Stimulated activated naive CD8-positive, alpha-beta T cell treated with anti-CD3 and anti-CD28 coated beads, Interleukin-15, amount 100 ng/mL, for 72 hours (primary cell): ENCODE results near the gene PPP2R1B.

ENCODE experiments used
- ATAC-seq: fragments of 150-1000 bp; cut with Tn5 transposase; 2 replicates; pipeline ENCODE4 v1.10.0; 2021; ENCODE audit warnings: mild to moderate bottlenecking, moderate library complexity
- DNase-seq, 2 donors: peaks; one replicate each; pipeline ENCODE4 v3.0.0; 2021 to 2022
- H3K27ac Mint-ChIP-seq, 2 donors: one replicate each; pipeline ENCODE4 v1.8.0; 2022; ENCODE audit warnings: mild to moderate bottlenecking in 2 of 2, mixed read lengths in 2 of 2, moderate library complexity in 2 of 2
- H3K27me3 Mint-ChIP-seq: one replicate; pipeline ENCODE4 v1.8.0; 2022; ENCODE audit warnings: mixed read lengths
- H3K4me1 Mint-ChIP-seq: one replicate; pipeline ENCODE4 v1.8.0; 2022; ENCODE audit warnings: mild to moderate bottlenecking, mixed read lengths
- H3K4me3 Mint-ChIP-seq, 2 donors: one replicate each; pipeline ENCODE4 v1.8.0; 2022; ENCODE audit warnings: mild to moderate bottlenecking in 2 of 2, mixed read lengths in 2 of 2, moderate library complexity in 1 of 2
- H3K9me3 Mint-ChIP-seq, 2 donors: one replicate each; pipeline ENCODE4 v1.8.0; 2022; ENCODE audit warnings: mixed read lengths in 2 of 2

The PPP2R1B gene

DNA sequence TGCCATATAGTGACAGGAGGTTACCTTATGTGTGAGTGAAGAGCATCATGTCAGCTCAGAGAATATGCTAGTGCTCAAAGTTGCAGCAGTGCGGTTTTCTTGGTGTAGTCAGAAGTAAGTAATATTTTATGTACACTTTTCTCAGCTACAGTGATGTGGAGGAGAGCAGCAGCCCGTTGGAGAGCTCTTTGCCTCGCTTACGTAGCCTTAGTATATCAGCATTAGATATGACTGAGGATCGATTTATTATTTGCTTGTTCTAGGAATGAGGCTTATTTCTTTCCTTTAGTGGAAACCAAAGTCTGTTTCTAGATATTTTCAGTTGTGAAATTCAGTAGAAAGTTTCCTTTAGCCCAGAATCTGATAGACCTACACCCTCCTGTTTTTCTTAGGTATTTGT lies 63.6 kb downstream of the PPP2R1B start:
- Mint-ChIP-seq H3K4me1 (no peaks in the 10 kb centered on the region), H3K9me3 (no peaks in the 10 kb centered on the region), H3K27ac (no peak overlapping the region), H3K27me3 (no peaks in the 10 kb centered on the region), H3K4me3 (no peak overlapping the region)
- no peak for DNase-seq
- ATAC-seq, result no peak

DNA sequence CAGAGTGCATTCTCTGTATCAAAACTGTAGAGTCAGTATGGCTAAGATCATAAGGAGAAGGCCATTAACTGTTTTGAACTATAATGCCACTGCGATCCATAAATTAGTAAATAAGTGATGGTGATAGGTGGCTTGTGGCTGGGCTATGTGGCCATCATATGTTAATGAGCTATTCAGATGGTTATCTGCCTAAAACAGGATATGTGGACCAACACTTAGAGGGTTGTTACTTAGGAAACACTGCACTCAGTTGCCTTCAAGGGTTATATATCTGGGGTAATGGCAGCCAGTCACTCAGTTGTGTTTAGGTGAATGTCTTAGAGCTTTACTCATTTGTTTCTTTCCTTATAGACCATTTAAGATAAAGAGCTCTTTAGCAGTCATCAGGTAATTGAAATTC lies 66.0 kb downstream of the PPP2R1B start:
- no peak overlapping the region for H3K27ac Mint-ChIP-seq
- H3K27me3 Mint-ChIP-seq, result no peaks in the 10 kb centered on the region
- DNase-seq (no peak), ATAC-seq (no peak)
- no peak overlapping the region for H3K4me3 Mint-ChIP-seq
- no peaks in the 10 kb centered on the region for H3K4me1 Mint-ChIP-seq
- no peaks in the 10 kb centered on the region for H3K9me3 Mint-ChIP-seq

DNA sequence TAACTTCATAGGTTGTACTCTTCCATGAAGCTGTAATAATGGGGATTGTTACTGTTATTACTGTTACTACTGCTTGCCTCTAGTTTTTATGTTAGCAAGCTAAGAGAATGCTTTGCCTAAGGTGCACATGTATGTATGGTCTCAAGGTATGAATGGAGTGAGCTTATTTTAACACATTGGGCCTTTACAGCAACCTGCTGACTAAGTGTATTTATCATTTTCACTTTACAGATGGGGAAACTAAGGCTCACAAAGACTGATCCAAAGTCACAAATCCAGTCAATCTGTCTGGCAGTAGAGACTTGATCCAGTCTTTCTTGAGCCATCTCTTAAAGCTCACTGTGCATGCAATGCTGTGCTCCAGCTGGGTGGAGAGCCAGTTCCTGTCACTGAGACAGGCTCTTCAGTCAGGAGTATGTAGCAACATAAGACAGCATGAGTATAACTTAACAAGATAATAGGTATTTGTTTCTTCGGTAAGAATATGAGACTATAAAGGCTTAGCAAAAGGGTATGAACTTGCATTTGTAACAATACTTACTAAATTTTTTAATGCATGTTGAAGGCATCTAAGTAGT lies 66.5 kb downstream of the PPP2R1B start:
- DNase-seq (no peak), ATAC-seq (no peak)
- Mint-ChIP-seq H3K9me3 (no peaks in the 10 kb centered on the region), H3K4me1 (no peaks in the 10 kb centered on the region), H3K27ac (no peak overlapping the region), H3K27me3 (no peaks in the 10 kb centered on the region), H3K4me3 (no peak overlapping the region)

DNA sequence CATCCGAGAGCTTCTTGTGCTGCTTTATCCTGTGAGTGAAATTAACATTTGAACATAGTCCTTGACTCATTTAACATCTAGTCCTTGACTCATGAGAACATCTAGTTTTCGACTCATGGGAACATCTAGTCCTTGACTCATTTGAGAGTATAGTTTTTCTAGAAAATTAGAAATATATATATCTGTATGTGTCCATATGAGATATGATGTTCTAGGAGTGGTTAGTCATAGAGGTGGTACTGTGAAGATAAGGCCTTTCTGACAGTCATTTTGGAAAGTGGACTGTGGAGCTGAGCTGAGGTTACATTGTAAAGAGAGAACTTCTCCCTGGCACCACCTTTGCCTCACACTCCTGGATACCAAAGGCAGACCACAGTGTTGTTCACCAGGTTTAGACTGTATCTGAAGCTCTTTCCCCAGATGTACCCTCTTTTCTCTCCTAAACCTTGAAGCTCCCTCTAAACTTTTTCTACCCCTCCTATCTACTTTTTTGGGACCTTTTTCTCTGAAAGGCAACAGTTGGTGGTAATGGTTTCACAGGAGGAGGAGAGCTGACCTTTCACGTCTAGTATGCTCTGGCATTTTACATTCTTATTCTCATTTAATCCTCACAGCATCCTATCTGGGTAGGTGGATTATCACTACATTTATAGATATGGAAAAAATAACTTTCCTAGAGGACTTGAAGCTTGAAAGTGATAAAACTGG lies 67.2 kb downstream of the PPP2R1B start:
- no peak for DNase-seq
- H3K4me3 Mint-ChIP-seq, result no peak overlapping the region
- H3K9me3 Mint-ChIP-seq, result no peaks in the 10 kb centered on the region
- H3K27me3 Mint-ChIP-seq, result no peaks in the 10 kb centered on the region
- H3K4me1 Mint-ChIP-seq, result no peaks in the 10 kb centered on the region
- H3K27ac Mint-ChIP-seq, result no peak overlapping the region
- ATAC-seq, result peak; percentile 45

DNA sequence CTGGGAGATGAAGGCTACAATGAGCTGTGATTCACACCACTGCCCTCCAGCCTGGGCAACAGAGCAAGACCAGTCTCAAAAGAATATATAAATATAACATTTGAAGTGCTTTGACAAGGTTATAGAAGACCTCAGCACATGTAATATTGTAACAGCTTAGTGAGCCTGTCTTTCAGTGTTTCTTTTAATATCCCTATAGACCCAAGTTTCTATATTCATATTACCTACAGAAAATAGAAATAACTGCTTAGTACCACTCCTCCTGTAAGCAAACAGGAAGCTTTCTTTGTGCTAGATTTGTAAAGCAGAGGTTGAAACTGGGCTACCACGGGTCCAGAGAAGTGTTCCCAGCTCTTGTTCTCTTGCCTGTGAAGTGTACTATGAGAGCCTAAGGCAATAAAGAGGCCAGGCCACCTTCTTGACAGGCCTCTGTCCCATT lies 68.2 kb downstream of the PPP2R1B start:
- no peak overlapping the region for H3K4me3 Mint-ChIP-seq

DNA sequence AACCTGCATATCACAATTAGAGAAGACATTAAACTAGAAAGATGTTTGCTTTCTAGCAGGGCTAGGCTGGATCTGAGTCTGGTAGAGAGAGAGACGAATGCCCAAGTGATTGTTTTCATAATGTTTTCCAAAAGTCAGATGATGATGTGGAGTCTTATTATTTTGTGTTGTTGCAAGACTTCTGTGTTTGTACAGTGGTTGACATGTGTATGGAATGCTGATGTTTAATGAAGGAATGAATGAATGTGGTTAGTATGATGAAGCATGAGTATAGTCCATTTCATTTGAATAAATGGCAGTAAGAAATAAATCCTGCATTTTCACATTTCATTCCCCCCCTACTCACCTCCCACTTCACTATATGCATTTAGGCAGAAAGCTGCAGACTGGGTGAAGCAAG lies 69.6 kb downstream of the PPP2R1B start:
- no peaks in the 10 kb centered on the region for H3K4me1 Mint-ChIP-seq
- no peaks in the 10 kb centered on the region for H3K9me3 Mint-ChIP-seq
- H3K27me3 Mint-ChIP-seq, result no peaks in the 10 kb centered on the region
- DNase-seq (no peak), ATAC-seq (no peak)
- no peak overlapping the region for H3K4me3 Mint-ChIP-seq
- no peak overlapping the region for H3K27ac Mint-ChIP-seq

More for the DNA sequence above, 68.2 kb downstream of the PPP2R1B start:
- no peaks in the 10 kb centered on the region for H3K9me3 Mint-ChIP-seq
- no peaks in the 10 kb centered on the region for H3K4me1 Mint-ChIP-seq
- no peak for ATAC-seq
- no peak overlapping the region for H3K27ac Mint-ChIP-seq
- no peaks in the 10 kb centered on the region for H3K27me3 Mint-ChIP-seq
- DNase-seq, result no peak

DNA sequence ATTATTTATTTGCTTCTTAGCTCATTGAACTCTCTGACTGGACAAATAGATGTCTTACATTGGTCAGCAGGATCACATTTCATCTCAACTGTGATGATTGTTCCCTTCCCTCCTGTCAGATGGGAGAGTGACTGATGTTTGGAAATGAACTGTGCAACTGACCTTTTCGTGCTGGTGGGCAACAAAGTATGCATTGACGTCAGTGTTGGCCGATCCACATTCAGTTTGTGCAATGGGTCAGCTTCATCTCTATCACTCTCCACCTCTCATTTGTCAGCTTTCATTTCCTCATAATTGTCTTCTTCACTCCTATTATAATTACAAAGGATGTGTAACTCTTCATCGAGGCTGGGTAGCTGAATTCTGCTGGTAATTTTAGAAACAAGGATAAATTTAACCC lies 71.3 kb downstream of the PPP2R1B start:
- Mint-ChIP-seq H3K4me3 (no peak overlapping the region), H3K9me3 (no peaks in the 10 kb centered on the region), H3K27me3 (no peaks in the 10 kb centered on the region), H3K4me1 (no peaks in the 10 kb centered on the region), H3K27ac (no peak overlapping the region)
- ATAC-seq (no peak), DNase-seq (no peak)

DNA sequence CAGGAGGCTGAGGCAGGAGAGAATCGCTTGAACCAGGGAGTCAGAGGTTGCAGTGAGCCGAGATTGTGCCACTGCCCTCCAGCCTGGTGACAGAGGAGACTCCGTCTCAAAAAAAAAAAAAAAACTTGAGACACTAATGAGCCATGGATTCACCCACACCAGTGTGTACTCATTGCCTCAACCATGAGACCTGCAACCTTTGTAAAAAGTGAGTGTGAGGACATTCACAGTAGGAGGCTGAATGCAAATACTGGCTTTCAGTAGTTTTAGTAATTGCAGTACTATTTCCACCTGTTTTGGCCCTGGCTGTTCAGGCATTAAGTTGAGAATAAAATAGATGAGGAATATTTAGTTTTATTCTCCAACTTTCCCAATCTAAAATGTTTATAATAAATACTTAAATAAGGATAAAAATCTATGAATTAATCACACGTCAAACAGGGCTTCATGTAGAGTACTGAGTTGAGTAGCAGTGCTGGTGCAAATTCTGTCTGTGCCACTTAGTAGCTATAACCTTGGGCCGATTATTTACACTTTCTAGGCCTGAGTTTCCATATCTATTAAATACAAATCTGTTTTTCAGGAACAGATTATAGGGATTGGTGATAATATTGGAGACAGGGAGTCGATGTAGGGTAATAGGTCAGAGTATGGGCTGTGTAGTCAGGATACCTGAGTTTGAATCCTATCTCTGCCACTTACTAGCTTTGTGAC lies 72.8 kb downstream of the PPP2R1B start:
- H3K27me3 Mint-ChIP-seq, result no peaks in the 10 kb centered on the region
- DNase-seq, result no peak
- H3K4me1 Mint-ChIP-seq, result no peaks in the 10 kb centered on the region
- no peaks in the 10 kb centered on the region for H3K9me3 Mint-ChIP-seq
- H3K4me3 Mint-ChIP-seq, result no peak overlapping the region
- H3K27ac Mint-ChIP-seq, result no peak overlapping the region
- no peak for ATAC-seq

DNA sequence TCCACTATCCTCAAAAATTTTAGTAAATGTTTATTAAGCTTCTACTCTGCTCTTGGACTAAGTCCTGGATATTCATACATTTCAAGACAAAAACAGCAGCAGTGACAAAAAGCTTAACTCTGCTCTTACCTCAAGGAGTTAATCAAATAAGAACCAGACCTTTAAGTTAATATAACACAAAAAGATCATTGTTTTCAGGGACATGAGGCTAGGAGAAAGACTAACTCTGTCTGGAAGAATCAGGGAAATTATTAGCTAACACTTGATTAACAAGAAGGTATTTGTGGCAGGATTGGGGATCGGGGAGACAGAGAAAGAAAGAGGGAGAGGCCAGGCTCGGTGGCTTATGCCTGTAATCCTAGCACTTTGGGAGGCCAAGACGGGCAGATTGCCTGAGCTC lies 74.4 kb downstream of the PPP2R1B start:
- DNase-seq, result no peak
- H3K4me3 Mint-ChIP-seq, result no peak overlapping the region
- H3K27me3 Mint-ChIP-seq, result no peaks in the 10 kb centered on the region
- H3K27ac Mint-ChIP-seq, result no peak overlapping the region
- H3K4me1 Mint-ChIP-seq, result no peaks in the 10 kb centered on the region
- H3K9me3 Mint-ChIP-seq, result no peaks in the 10 kb centered on the region
- no peak for ATAC-seq

DNA sequence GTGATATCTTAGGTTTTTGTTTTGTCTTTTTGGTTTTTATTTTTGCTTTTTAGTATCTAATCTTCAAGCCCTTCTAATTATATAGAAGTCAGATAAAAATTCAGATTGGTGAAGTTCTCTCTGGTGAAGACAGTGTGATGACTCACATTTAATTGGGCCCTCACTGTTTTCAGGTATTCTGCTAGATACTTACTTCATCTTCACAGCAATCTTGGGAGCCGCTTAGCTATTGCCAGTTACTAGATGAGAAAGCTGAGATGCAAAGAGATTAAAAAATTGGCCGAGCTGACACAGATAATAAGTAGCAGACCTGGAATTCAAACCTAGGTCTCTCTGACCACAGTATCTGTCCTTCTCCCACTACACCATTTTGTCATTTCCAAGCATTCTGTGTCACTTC lies 75.0 kb downstream of the PPP2R1B start:
- Mint-ChIP-seq H3K4me3 (no peak overlapping the region), H3K27ac (no peak overlapping the region), H3K4me1 (no peaks in the 10 kb centered on the region), H3K27me3 (no peaks in the 10 kb centered on the region), H3K9me3 (no peaks in the 10 kb centered on the region)
- no peak for ATAC-seq
- DNase-seq, result no peak

DNA sequence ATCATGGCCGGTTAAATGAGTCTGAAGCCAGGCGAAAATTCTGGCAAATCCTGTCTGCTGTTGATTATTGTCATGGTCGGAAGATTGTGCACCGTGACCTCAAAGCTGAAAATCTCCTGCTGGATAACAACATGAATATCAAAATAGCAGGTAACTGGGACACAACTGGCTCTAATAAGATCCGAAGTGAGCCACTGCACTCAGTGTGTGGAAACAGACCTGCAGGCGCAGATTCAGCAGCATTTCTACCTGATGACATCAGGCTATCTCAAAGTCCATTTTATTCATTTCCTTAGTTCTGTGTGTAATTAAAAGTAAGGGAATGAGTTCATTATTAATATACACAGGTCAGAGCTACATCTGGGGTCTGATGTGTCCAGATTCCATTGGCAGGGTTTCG lies 78.2 kb downstream of the PPP2R1B start:
- Mint-ChIP-seq H3K9me3 (no peaks in the 10 kb centered on the region), H3K4me3 (no peak overlapping the region), H3K4me1 (no peaks in the 10 kb centered on the region), H3K27ac (no peak overlapping the region), H3K27me3 (no peaks in the 10 kb centered on the region)
- no peak for ATAC-seq
- no peak for DNase-seq

DNA sequence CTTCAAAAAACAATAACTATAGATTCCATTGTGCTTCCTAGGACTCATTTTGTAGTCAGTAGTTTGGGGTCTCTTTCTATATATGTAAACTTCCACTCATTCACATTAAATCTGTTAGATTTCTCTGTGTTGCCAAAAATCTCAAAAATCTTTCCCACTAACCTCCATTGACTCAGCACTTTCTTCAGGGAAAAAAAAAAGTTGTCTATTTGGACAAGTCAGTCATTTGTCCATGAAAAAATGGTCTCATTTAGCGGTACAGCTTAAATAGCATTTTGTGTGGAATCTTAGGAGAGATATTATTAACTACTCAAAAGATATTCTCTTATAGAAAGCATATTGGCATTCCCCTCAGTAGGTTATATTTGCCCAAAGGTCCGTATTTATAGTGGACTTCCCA lies 81.9 kb downstream of the PPP2R1B start:
- DNase-seq, result no peak
- Mint-ChIP-seq H3K27me3 (no peaks in the 10 kb centered on the region), H3K27ac (no peak overlapping the region), H3K9me3 (no peaks in the 10 kb centered on the region), H3K4me1 (no peaks in the 10 kb centered on the region), H3K4me3 (no peak overlapping the region)
- ATAC-seq, result no peak

DNA sequence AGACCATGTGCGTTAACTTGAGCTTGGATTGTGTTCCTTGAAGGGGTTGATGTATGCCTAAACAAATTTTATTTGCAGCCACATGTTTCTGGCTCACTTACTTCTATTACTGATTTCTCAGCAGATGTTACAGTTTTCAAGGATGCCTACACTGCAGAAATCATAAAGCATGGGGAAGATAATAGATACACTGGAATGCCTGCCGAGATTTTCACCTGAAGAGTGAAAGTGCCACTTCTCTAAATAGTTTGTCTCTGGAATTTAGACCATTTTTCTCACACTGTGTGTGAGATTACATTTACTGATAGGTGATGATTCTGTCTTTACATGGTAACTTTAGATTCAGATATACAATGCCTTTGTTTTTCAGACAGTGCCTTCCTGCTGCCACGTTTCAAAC lies 82.4 kb downstream of the PPP2R1B start:
- Mint-ChIP-seq H3K27me3 (no peaks in the 10 kb centered on the region), H3K4me3 (no peak overlapping the region), H3K4me1 (no peaks in the 10 kb centered on the region), H3K9me3 (no peaks in the 10 kb centered on the region), H3K27ac (no peak overlapping the region)
- no peak for ATAC-seq
- no peak for DNase-seq

DNA sequence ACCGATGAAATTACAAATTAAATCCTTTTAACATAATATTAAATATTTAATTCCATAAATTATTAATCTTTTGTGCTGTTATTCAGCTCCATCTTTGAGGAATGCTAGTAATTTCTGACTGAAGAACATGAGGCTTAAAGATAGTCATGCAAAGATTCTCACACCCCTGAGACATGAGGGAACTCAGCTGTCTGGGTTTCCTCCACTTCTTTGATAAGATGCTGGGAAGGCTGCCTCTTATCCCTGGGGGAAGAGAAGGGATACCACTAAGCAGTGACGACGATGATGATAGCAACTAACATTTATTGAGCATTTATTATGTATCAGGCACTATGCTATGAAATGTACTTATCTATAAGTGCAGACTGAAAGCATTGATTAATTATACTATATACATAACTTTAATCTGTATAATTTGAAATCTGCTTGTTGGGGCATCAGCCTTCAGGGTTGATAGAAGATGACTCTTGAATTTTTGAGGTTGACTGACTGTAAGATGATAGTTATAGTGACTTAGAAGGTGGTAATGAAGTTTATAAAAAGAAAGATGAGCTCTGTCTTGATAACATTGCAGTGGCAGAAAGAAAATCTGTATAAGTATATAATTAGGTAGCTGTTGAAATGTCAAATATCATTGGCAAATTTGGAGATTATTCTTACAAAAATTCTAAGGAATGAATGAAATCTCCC lies 85.6 kb downstream of the PPP2R1B start:
- no peaks in the 10 kb centered on the region for H3K27me3 Mint-ChIP-seq
- H3K4me1 Mint-ChIP-seq, result no peaks in the 10 kb centered on the region
- no peaks in the 10 kb centered on the region for H3K9me3 Mint-ChIP-seq
- no peak for DNase-seq
- H3K27ac Mint-ChIP-seq, result no peak overlapping the region
- no peak overlapping the region for H3K4me3 Mint-ChIP-seq
- ATAC-seq, result no peak
